Fibroblast of lung (primary cell): ENCODE data around the gene ATG4C. TPM values are rescaled to one million over a fixed set of nuclear protein-coding genes. Genes with fewer than 3 reads are reported as not detected.

Experiments used
- DNase-seq, 2 donors: peaks; one replicate each; pipeline versions ENCODE4 v3.0.0 to v3.0.0-alpha.2; 2010; ENCODE audit warnings: low read depth in 2 of 2
- H2AFZ ChIP-seq: 2 replicates; pipeline ENCODE4 v1.5.1; 2012; ENCODE audit warnings: low read length, control low read depth, inconsistent platforms
- H3K27ac ChIP-seq: 2 replicates; pipeline ENCODE4 v1.5.1; 2011; ENCODE audit warnings: low read length, control low read depth; ENCODE audit not compliant: insufficient read depth
- H3K27me3 ChIP-seq: 2 replicates; pipeline ENCODE4 v1.5.1; 2011; ENCODE audit warnings: mild to moderate bottlenecking, low read length; ENCODE audit not compliant: control insufficient read depth, insufficient read depth
- H3K36me3 ChIP-seq: 2 replicates; pipeline ENCODE4 v1.5.1; 2011; ENCODE audit warnings: low read length; ENCODE audit not compliant: control insufficient read depth, insufficient read depth
- H3K4me1 ChIP-seq: 2 replicates; pipeline ENCODE4 v1.5.1; 2011; ENCODE audit warnings: low read length; ENCODE audit not compliant: control insufficient read depth, insufficient read depth; ENCODE audit errors: extremely low read depth
- H3K4me2 ChIP-seq: 2 replicates; pipeline ENCODE4 v1.5.1; 2011; ENCODE audit warnings: low read length, control low read depth; ENCODE audit not compliant: insufficient read depth; ENCODE audit errors: extremely low read depth
- H3K4me3 ChIP-seq, 4 experiments: fragments of 200-600 bp in 1 of 4; sonication (generic) in 1 of 4; replicated peaks in 1 of 4; 2 replicates each; pipeline ENCODE4 v1.5.1; 2011 to 2016; ENCODE audit warnings: low read length in 4 of 4, low read depth in 3 of 4, mild to moderate bottlenecking in 3 of 4, control low read depth in 2 of 4, inconsistent platforms in 1 of 4, mixed read lengths in 1 of 4; ENCODE audit not compliant: insufficient read depth in 1 of 4; ENCODE audit errors: control extremely low read depth in 1 of 4
- H3K79me2 ChIP-seq: 2 replicates; pipeline ENCODE4 v1.5.1; 2012; ENCODE audit warnings: mild to moderate bottlenecking, low read length, inconsistent platforms; ENCODE audit not compliant: control insufficient read depth, insufficient read depth
- H3K9ac ChIP-seq: 2 replicates; pipeline ENCODE4 v1.5.1; 2011; ENCODE audit warnings: mild to moderate bottlenecking, low read length, control low read depth; ENCODE audit not compliant: insufficient read depth
- H3K9me3 ChIP-seq: 2 replicates; pipeline ENCODE4 v1.5.1; 2012; ENCODE audit warnings: low read depth, low read length; ENCODE audit not compliant: control insufficient read depth, insufficient read depth
- H4K20me1 ChIP-seq: 2 replicates; pipeline ENCODE4 v1.5.1; 2011; ENCODE audit warnings: low read length; ENCODE audit not compliant: control insufficient read depth, insufficient read depth; ENCODE audit errors: extremely low read depth
- CTCF ChIP-seq, 2 donors: IDR thresholded peaks in 1 of 2; conservative IDR thresholded peaks in 1 of 2; 1 replicate in 1 of 2; 2 replicates in 1 of 2; pipeline ENCODE4 v1.5.1; 2011 to 2012; ENCODE audit warnings: low read length in 2 of 2, control low read depth in 1 of 2, inconsistent platforms in 1 of 2, low read depth in 1 of 2, mild to moderate bottlenecking in 1 of 2
- EZH2 ChIP-seq: IDR thresholded peaks from 2 replicates; pipeline ENCODE4 v1.5.1; 2012; ENCODE audit warnings: low read length, control low read depth, mild to moderate bottlenecking; ENCODE audit errors: missing control alignments
- polyA plus RNA-seq, 2 donors: library from polyadenylated mRNA; depleted of rRNA in 1 of 2; stranded (reverse) in 1 of 2; unstranded in 1 of 2; fragments of >200 nt; gene quantifications; 2 replicates each; pipeline ENCODE4 v1.2.1, GENCODE V29; 2011 to 2012; ENCODE audit warnings: missing spikeins in 1 of 2
- total RNA-seq: library from RNA; depleted of rRNA; stranded (reverse); fragments of >200 nt; gene quantifications from 2 replicates; pipeline ENCODE4 v1.2.1, GENCODE V29; 2014

Gene ATG4C
- total and polyA plus RNA-seq, 2 donors (not counting 1 experiment from before 2014, with no cell fraction given) = 9.0 to 12.1 TPM

GRCh38 chr1:62796221-62796620 is 12.3 kb downstream of the ATG4C start:
- Histone ChIP-seq H3K9ac (no peak overlapping the region), H3K79me2 (no peaks in the 10 kb centered on the region), H3K4me2 (no peak overlapping the region), H3K27me3 (no peaks in the 10 kb centered on the region), H4K20me1 (no peaks in the 10 kb centered on the region), H3K4me1 (no peaks in the 10 kb centered on the region), H3K27ac (no peak overlapping the region), H2AFZ (no peak overlapping the region), H3K36me3 (no peaks in the 10 kb centered on the region), H3K4me3 (no peak overlapping the region), H3K9me3 (no peaks in the 10 kb centered on the region)
- DNase-seq = no peak
- TF ChIP-seq EZH2 (no peak), CTCF (conservative IDR thresholded peaks at IDR 0.05 in 1 of 2, IDR thresholded peaks at IDR 0.05 in 1 of 2; ENCODE audit: low read depth in 1 of 2, low read length in 2 of 2) (no peak)

- no peaks in the 10 kb centered on the region for H3K79me2 ChIP-seq
- TF ChIP-seq CTCF (conservative IDR thresholded peaks at IDR 0.05 in 1 of 2, IDR thresholded peaks at IDR 0.05 in 1 of 2; ENCODE audit: low read depth in 1 of 2, low read length in 2 of 2) = no peak
- TF ChIP-seq EZH2 = no peak
- no peak for DNase-seq
Measured at GRCh38 chr1:62799688-62800087, 15.8 kb downstream of the ATG4C start.

GRCh38 chr1:62800281-62800680 is 16.3 kb downstream of the ATG4C start:
- H3K4me3 ChIP-seq = no peak overlapping the region
- no peaks in the 10 kb centered on the region for H3K9me3 ChIP-seq
- TF ChIP-seq CTCF (conservative IDR thresholded peaks at IDR 0.05 in 1 of 2, IDR thresholded peaks at IDR 0.05 in 1 of 2; ENCODE audit: low read depth in 1 of 2, low read length in 2 of 2) (no peak), EZH2 (no peak)
- H3K9ac ChIP-seq = no peak overlapping the region
- no peak overlapping the region for H3K4me2 ChIP-seq
- no peak overlapping the region for H2AFZ ChIP-seq
- DNase-seq = no peak
- H3K4me1 ChIP-seq = no peaks in the 10 kb centered on the region
- no peaks in the 10 kb centered on the region for H3K27me3 ChIP-seq
- H4K20me1 ChIP-seq = no peaks in the 10 kb centered on the region
- H3K79me2 ChIP-seq = no peaks in the 10 kb centered on the region
- no peak overlapping the region for H3K27ac ChIP-seq
- no peaks in the 10 kb centered on the region for H3K36me3 ChIP-seq

More at GRCh38 chr1:62799688-62800087, 15.8 kb downstream of the ATG4C start:
- H3K4me3 ChIP-seq = no peak overlapping the region
- H3K9me3 ChIP-seq = no peaks in the 10 kb centered on the region
- no peaks in the 10 kb centered on the region for H3K4me1 ChIP-seq
- no peaks in the 10 kb centered on the region for H3K27me3 ChIP-seq
- no peak overlapping the region for H3K27ac ChIP-seq
- H3K4me2 ChIP-seq = no peak overlapping the region
- H3K9ac ChIP-seq = no peak overlapping the region
- H2AFZ ChIP-seq = no peak overlapping the region
- H3K36me3 ChIP-seq = no peaks in the 10 kb centered on the region
- no peaks in the 10 kb centered on the region for H4K20me1 ChIP-seq
